HG03060 (cell line): ENCODE data around the gene MYRF.
A peak's percentile ranks its signal among the peaks of the same experiment; 100 is the strongest.

Experiments used
- ATAC-seq: cut with Tn5 transposase; IDR thresholded peaks from one replicate; pipeline ENCODE4 v1.9.1; 2021; ENCODE audit warnings: low read depth, moderate number of reproducible peaks; ENCODE audit not compliant: unreplicated experiment

Gene MYRF

GRCh38 chr11:61792310-61793082 is 40.1 kb downstream of the MYRF start, which contains the start of the genes FEN1 and TMEM258:
Gene FEN1 (plus strand): TSS chr11:61792911. CDS start chr11:61795362, 2,451 bp downstream.
Gene TMEM258 (minus strand): TSS chr11:61792599. CDS start chr11:61792558, 41 bp downstream.
- ATAC-seq = peak; percentile 53

GRCh38 chr11:61793083-61793828 is 40.8 kb downstream of the MYRF start:
- ATAC-seq = no peak

- no peak for ATAC-seq
These were observed 41.4 kb downstream of the MYRF start for GRCh38 chr11:61793829-61794204.

- ATAC-seq = no peak
These were observed 42.1 kb downstream of the MYRF start for GRCh38 chr11:61794579-61794978.

DNA sequence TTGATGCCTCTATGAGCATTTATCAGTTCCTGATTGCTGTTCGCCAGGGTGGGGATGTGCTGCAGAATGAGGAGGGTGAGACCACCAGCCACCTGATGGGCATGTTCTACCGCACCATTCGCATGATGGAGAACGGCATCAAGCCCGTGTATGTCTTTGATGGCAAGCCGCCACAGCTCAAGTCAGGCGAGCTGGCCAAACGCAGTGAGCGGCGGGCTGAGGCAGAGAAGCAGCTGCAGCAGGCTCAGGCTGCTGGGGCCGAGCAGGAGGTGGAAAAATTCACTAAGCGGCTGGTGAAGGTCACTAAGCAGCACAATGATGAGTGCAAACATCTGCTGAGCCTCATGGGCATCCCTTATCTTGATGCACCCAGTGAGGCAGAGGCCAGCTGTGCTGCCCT is 43.0 kb downstream of the MYRF start:
- ATAC-seq = no peak

DNA sequence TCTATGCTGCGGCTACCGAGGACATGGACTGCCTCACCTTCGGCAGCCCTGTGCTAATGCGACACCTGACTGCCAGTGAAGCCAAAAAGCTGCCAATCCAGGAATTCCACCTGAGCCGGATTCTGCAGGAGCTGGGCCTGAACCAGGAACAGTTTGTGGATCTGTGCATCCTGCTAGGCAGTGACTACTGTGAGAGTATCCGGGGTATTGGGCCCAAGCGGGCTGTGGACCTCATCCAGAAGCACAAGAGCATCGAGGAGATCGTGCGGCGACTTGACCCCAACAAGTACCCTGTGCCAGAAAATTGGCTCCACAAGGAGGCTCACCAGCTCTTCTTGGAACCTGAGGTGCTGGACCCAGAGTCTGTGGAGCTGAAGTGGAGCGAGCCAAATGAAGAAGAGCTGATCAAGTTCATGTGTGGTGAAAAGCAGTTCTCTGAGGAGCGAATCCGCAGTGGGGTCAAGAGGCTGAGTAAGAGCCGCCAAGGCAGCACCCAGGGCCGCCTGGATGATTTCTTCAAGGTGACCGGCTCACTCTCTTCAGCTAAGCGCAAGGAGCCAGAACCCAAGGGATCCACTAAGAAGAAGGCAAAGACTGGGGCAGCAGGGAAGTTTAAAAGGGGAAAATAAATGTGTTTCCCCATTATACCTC is 43.6 kb downstream of the MYRF start:
- ATAC-seq = no peak

GRCh38 chr11:61797263-61797944 is 45.0 kb downstream of the MYRF start:
- ATAC-seq = no peak

GRCh38 chr11:61799665-61800284 is 47.3 kb downstream of the MYRF start:
- ATAC-seq = no peak

GRCh38 chr11:61800331-61801281 is 48.2 kb downstream of the MYRF start:
- ATAC-seq = no peak

DNA sequence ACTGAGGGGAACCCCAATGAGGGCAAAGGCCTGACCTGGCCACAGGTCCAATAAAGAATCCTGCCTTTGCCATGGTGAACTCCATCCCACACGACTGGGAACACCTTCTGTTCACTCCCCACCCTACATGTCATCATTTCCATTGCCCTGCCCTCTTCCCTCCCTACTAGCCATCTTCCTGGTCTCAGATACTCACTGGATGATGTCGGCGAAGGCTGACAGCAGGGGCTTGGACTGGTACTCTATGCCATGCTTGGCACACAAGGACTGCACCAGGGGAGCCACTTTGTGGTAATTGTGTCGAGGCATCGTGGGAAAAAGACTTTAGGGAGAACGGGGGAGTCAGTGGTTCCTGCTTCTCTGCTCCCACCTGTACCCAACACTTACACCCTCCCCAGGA is 50.2 kb downstream of the MYRF start:
- no peak for ATAC-seq

DNA sequence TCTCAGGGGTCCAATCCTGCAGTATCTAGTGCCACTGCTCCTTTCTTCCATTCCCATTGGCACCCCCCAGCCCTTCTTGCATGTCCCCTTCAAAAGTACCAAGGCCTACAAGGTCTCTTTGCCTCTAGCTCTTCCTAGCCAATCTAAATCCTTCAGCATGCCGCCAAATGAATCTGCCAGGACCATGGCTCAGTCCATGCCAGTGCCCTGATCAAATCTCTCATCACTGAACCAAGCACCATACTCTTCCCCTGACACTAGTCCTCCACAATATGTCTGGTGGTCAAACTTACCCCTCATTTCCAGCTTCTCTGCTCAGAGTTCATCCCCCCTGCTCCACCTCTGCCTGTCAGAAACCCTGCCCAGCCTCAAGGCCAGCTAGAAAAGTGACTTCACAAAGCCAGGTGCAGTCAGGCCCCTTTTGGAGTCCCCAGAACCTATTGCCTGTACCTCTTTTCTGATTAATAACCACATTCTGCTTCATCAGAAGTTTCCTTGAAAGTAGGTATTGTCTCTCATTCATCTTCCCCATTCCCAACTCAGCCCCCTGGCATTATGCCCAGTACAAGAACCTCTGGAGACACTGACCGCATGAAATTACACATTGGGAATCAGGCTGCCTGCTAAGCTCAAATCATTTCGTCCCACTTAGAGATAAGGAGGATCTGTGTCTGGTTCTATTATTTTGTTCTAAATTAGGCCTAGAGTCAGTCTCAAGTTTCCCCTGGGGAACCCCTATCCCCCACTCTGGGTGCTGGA is 51.6 kb downstream of the MYRF start:
- ATAC-seq = no peak

GRCh38 chr11:61805146-61805545 is 52.7 kb downstream of the MYRF start:
- no peak for ATAC-seq

GRCh38 chr11:61806785-61807184 is 54.3 kb downstream of the MYRF start:
- no peak for ATAC-seq

- no peak for ATAC-seq
These were observed 58.3 kb downstream of the MYRF start for GRCh38 chr11:61810671-61811175.

DNA sequence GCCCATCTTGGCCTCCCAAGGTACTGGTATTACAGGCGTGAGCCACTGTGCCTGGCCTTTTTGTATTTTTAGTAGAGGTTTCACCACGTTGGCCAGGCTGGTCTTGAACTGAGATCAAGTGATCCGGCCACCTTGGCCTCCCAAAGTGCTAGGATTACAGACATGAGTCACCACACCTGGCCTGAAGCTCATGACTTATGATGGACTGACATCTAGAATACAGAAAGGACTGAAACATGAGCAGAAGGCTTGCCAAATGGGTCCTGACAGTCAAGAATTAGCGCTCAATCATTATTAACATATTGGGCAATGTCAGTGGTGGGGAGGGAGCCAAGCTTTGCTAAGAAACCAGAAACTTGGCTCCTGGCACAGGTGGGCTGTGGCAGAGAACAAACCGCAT is 59.4 kb downstream of the MYRF start:
- no peak for ATAC-seq

- ATAC-seq = no peak
These were observed 60.4 kb downstream of the MYRF start for GRCh38 chr11:61812736-61813411.

GRCh38 chr11:61814247-61814957 is 62.0 kb downstream of the MYRF start:
- no peak for ATAC-seq
